ENCODE results near the gene CEACAM1. TPM values are rescaled to one million over a fixed set of nuclear protein-coding genes. Genes with fewer than 3 reads are reported as not detected.

The CEACAM1 gene
- total RNA-seq, 1 experiment from 2014 or later: 0.56 TPM

- H3K4me3 Mint-ChIP-seq (ENCODE audit: unreplicated experiment): no peak overlapping the region
- no peaks in the 10 kb centered on the region for H3K27me3 Mint-ChIP-seq (ENCODE audit: insufficient read depth, unreplicated experiment)
- H3K4me1 Mint-ChIP-seq (ENCODE audit: insufficient read depth, unreplicated experiment): no peaks in the 10 kb centered on the region
- H3K9me3 Mint-ChIP-seq (ENCODE audit: unreplicated experiment): no peaks in the 10 kb centered on the region
- no peak for TF ChIP-seq CTCF (IDR thresholded peaks at IDR 0.05; ENCODE audit: unreplicated experiment)
- no peaks in the 10 kb centered on the region for H3K36me3 Mint-ChIP-seq (ENCODE audit: insufficient read depth, unreplicated experiment)
- no TSS peak for BruUV-seq (replicated peaks)
- ChIA-PET CTCF (interaction anchor here (0.9 to 1.1 kb wide), 2 partner anchors 14 to 64 kb away, joined by 5 to 7 read pairs; partner anchors contain the start of gene CEACAM1), POLR2A (no interaction called here)
- intact Hi-C loops (cut with micrococcal nuclease): no loop called here
- DNase-seq (ENCODE audit: unreplicated experiment): no peak
- no peak overlapping the region for H3K27ac Mint-ChIP-seq (ENCODE audit: low read depth, unreplicated experiment)
Observed at GRCh38 chr19:42514449-42514848, 13.8 kb downstream of the CEACAM1 start.

GRCh38 chr19:42512743-42513304 lies 15.5 kb downstream of the CEACAM1 start:
- CTCF ChIA-PET: no interaction called here
- H3K9me3 Mint-ChIP-seq (ENCODE audit: unreplicated experiment): no peaks in the 10 kb centered on the region
- intact Hi-C loops (cut with micrococcal nuclease): no loop called here
- no peaks in the 10 kb centered on the region for H3K27me3 Mint-ChIP-seq (ENCODE audit: insufficient read depth, unreplicated experiment)
- no peaks in the 10 kb centered on the region for H3K4me1 Mint-ChIP-seq (ENCODE audit: insufficient read depth, unreplicated experiment)
- no peak overlapping the region for H3K27ac Mint-ChIP-seq (ENCODE audit: low read depth, unreplicated experiment)
- no peak for DNase-seq (ENCODE audit: unreplicated experiment)
- H3K4me3 Mint-ChIP-seq (ENCODE audit: unreplicated experiment): no peak overlapping the region
- H3K36me3 Mint-ChIP-seq (ENCODE audit: insufficient read depth, unreplicated experiment): no peaks in the 10 kb centered on the region
- no peak for TF ChIP-seq CTCF (IDR thresholded peaks at IDR 0.05; ENCODE audit: unreplicated experiment)
- no TSS peak for BruUV-seq (replicated peaks)
- POLR2A ChIA-PET: no interaction called here

- H3K4me1 Mint-ChIP-seq (ENCODE audit: insufficient read depth, unreplicated experiment): no peaks in the 10 kb centered on the region
- ChIA-PET POLR2A (no interaction called here), CTCF (no interaction called here)
- no peaks in the 10 kb centered on the region for H3K36me3 Mint-ChIP-seq (ENCODE audit: insufficient read depth, unreplicated experiment)
- DNase-seq (ENCODE audit: unreplicated experiment): no peak
- H3K27me3 Mint-ChIP-seq (ENCODE audit: insufficient read depth, unreplicated experiment): no peaks in the 10 kb centered on the region
- H3K27ac Mint-ChIP-seq (ENCODE audit: low read depth, unreplicated experiment): no peak overlapping the region
- H3K4me3 Mint-ChIP-seq (ENCODE audit: unreplicated experiment): no peak overlapping the region
- no peaks in the 10 kb centered on the region for H3K9me3 Mint-ChIP-seq (ENCODE audit: unreplicated experiment)
- no TSS peak for BruUV-seq (replicated peaks)
- TF ChIP-seq CTCF (IDR thresholded peaks at IDR 0.05; ENCODE audit: unreplicated experiment): no peak
- intact Hi-C loops (cut with micrococcal nuclease): no loop called here
Observed at GRCh38 chr19:42512130-42512636, 16.1 kb downstream of the CEACAM1 start.

GRCh38 chr19:42511340-42511739 lies 16.9 kb downstream of the CEACAM1 start:
- H3K27me3 Mint-ChIP-seq (ENCODE audit: insufficient read depth, unreplicated experiment): no peaks in the 10 kb centered on the region
- no peaks in the 10 kb centered on the region for H3K36me3 Mint-ChIP-seq (ENCODE audit: insufficient read depth, unreplicated experiment)
- DNase-seq (ENCODE audit: unreplicated experiment): no peak
- ChIA-PET CTCF (interaction anchor here (0.7 to 1.5 kb wide), 2 partner anchors 17 to 60 kb away, joined by 3 to 7 read pairs; partner anchors contain the start of gene CEACAM1), POLR2A (no interaction called here)
- no peaks in the 10 kb centered on the region for H3K9me3 Mint-ChIP-seq (ENCODE audit: unreplicated experiment)
- TF ChIP-seq CTCF (IDR thresholded peaks at IDR 0.05; ENCODE audit: unreplicated experiment): no peak
- H3K4me1 Mint-ChIP-seq (ENCODE audit: insufficient read depth, unreplicated experiment): no peaks in the 10 kb centered on the region
- no peak overlapping the region for H3K4me3 Mint-ChIP-seq (ENCODE audit: unreplicated experiment)
- H3K27ac Mint-ChIP-seq (ENCODE audit: low read depth, unreplicated experiment): no peak overlapping the region
- intact Hi-C loops (cut with micrococcal nuclease): no loop called here
- no TSS peak for BruUV-seq (replicated peaks)

Data from MCF 10A (cell line).